ENCODE results near the gene NEDD9.
A peak's percentile ranks its signal among the peaks of the same experiment; 100 is the strongest.

NEDD9 gene

GRCh38 chr6:11264100-11264499, 31.6 kb upstream of the NEDD9 start:
- Histone ChIP-seq H3K27ac (peak overlapping the region in 1 of 21 experiments; percentile 57), H3K4me3 (no peak overlapping the region)

DNA sequence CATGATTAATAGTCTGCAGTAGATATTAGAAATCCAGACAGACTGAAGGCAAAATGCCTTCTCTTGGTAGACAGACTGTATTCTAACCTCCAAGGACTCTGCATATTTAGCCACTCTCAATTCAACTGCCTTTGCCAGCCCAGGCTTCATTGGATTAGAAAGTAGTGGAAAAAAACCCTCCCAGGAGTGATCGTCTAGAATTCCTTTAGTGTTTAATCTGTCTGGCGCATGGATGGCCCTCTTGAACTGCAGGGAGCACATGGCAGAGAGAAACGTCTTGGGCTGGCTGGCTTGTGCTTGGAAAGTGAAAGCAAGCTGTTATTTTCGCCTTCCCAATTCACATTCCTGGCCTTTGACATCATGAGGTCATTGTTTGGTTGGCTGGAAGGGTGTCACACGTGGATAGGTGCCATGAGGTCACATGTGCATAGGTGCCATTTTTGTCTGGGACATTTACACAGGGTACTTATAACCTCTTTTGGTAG, 30.9 kb upstream of the NEDD9 start:
- H3K4me3 ChIP-seq: no peak overlapping the region
- peak overlapping the region in 6 of 21 experiments; percentile 17 to 61 (median 54) for H3K27ac ChIP-seq

GRCh38 chr6:11262242-11262641, 29.8 kb upstream of the NEDD9 start:
- H3K27ac ChIP-seq: peak overlapping the region in 3 of 21 experiments; percentile 1 to 12 (median 2)

GRCh38 chr6:11260249-11261038, 28.0 kb upstream of the NEDD9 start:
- peak overlapping the region in 1 of 21 experiments; percentile 31 for H3K27ac ChIP-seq
- H3K4me3 ChIP-seq: no peak overlapping the region

More at GRCh38 chr6:11262242-11262641, 29.8 kb upstream of the NEDD9 start:
- no peak overlapping the region for H3K4me3 ChIP-seq

DNA sequence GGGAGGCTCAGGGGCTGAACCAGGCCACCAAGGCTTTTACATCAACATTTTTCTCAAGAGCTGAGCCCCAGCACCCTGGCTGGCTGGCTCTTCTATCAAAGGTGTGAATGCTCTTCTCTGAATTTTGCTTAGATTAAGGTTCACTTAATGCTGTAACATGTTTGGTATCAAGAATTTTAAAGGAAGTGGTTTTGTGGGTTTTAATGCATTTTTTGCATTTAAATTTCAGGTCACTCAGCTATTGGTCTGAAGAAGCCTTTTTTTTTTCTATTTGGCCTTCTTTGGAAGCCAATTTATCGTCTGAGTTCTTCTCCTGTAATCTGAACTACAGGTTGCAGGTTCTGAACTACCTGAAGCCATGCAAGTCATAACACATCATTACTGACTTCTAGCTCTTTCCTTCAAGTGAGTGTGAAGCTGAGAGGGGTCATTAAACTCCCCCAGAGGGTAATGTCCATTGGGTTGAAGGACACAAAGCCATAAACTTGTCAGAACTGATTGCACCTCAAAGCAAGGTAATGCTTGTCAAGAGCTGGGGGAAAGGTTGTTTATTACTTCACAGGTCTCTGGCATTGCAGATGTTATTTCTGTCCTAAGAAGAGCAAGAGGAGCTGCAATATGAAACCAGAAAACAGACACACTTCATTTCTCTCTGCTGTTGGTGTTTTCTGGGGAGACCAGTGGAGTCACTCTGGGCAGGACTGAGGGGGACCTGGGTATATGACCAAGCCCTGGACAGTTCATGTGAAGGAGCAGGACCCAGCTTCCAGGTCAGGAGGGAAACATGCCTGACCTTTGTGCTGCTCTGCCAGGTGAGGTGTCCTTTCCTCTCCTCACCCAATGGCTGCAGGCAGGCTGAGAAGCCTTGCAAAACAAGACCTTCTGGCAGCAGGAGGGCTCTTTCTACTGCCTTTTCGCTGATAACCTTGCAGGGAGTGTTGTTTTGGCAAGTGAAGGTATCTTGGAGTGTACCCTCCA, 26.1 kb upstream of the NEDD9 start:
- H3K27ac ChIP-seq: peak overlapping the region in 12 of 21 experiments; percentile 8 to 83 (median 58)
- no peak overlapping the region for H3K4me3 ChIP-seq

GRCh38 chr6:11255610-11256009, 23.1 kb upstream of the NEDD9 start:
- Histone ChIP-seq H3K27ac (no peak overlapping the region), H3K4me3 (no peak overlapping the region)

- no peak overlapping the region for H3K27ac ChIP-seq
Measured at GRCh38 chr6:11253594-11253993, 21.1 kb upstream of the NEDD9 start.

DNA sequence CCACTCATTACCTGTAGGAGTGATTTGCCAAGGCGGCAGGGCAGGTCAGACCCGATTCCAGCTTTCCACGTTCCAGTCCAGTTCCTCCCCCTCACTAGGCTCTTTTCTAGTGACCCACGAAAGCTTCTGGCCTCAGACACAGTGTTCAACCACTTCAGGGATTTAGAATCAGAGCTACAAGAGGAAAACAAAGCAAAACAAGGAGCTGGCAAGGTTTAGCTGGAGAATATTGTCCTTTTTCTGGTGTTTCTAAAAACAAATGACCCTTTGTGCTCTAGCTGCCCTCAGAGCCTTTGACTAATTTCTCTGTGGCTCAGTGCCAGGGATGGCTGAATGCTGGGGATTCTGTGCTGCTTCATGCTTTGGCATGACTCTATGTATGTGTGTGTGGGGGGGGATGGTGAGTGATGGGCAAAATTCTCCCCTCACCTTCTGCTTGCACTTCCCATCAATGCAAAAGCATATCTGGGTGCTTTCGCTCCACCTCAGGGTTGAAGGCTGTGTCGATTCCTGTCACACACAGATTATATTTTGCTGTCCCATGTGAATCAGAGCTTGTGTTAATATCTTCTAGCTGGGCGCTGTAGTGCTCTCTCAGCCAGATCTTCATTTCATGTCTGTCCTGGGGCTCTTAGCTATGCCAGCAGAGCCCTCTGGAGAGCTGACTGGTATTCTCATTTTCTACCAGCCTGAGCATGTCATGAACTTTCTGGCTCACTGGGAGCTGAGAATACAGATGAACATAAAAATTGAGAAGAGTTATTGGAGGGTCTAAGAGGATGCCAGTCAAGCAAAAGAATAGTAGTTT, 19.3 kb upstream of the NEDD9 start:
- no peak overlapping the region for H3K4me3 ChIP-seq
- peak overlapping the region in 11 of 21 experiments; percentile 41 to 72 (median 59) for H3K27ac ChIP-seq

More at GRCh38 chr6:11253594-11253993, 21.1 kb upstream of the NEDD9 start:
- H3K4me3 ChIP-seq: no peak overlapping the region

DNA sequence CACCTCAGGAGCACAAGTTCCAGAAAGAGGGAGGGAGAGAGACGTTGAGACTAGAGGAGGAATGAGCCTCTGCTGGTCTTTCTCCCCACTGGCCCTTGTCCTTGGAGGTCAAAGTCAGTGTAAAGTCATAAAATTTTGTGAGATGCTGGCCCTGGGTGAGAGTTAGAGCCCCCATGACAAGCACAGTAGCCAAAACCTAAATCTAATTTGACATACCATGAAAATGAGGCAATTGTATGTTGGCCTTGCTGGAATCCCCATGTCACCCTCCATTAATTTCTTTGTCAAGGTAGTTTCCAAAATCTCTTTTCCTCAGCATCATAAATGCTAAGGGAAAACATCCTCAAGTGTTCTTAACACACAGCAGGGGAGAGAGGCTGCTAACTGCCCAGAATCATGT, 17.6 kb upstream of the NEDD9 start:
- no peak overlapping the region for H3K27ac ChIP-seq
- H3K4me3 ChIP-seq: no peak overlapping the region

GRCh38 chr6:11248974-11249761, 16.7 kb upstream of the NEDD9 start:
- Histone ChIP-seq H3K4me3 (no peak overlapping the region), H3K27ac (no peak overlapping the region)

DNA sequence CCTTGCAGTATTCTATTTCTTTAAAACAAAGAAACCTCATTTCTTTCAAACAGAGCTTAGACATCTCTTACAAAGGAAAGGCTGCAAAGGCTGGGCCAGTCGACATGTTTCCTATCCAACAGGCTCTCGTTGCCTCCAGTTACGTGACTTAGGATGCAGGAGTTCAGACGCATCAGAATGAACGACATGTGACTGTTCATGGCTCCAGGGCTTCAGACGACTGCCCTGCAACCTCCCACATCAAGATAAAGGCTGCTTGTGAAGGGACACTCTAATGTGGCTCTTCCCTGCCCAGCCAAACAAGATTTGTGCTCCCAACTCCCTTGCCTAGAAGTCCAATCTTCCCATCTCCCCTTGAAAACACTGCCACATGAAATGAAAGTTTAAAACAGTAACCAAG, 14.3 kb upstream of the NEDD9 start:
- Histone ChIP-seq H3K27ac (peak overlapping the region in 2 of 21 experiments; percentile 4 to 38), H3K4me3 (no peak overlapping the region)

DNA sequence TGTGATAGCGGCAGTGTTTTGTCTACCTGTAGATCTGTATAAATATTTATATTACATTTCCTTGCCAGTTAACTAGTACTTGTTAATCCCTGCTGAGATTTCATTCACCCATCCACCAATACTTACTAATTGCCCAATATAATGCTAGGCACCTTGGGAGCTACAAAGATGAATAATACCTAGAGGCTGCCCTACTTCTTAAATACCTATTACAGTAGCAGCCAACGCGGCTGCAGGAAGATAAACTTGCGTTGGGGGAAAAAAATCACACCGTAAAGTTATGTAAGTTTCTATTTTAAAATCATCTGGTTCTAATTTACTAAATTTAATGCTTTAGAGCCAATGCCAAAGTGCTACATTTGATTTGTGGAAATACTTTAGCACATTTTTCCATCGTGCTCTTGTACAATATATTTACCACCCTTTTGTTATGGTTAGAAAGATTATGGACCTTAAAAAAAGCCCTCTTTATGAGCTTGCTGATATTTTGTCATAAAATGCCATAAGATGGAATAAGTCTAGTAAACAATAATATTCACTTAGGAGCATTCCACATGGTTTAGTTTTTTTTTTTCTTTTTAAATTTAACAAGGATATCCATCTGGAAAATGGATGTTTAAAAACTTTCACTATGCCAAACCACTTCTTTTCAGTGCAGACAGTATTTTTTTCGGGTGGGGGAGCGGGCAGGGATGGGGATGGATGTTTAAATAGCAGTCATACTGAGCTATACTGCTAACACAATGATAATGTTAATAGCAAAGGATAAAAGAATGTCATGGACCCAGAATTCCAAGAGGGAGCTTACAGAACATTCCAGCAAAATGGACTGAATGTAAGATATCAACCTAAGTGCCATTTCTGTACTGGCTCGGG, 13.2 kb upstream of the NEDD9 start:
- Histone ChIP-seq H3K4me3 (no peak overlapping the region), H3K27ac (peak overlapping the region in 4 of 21 experiments; percentile 7 to 68 (median 45))

DNA sequence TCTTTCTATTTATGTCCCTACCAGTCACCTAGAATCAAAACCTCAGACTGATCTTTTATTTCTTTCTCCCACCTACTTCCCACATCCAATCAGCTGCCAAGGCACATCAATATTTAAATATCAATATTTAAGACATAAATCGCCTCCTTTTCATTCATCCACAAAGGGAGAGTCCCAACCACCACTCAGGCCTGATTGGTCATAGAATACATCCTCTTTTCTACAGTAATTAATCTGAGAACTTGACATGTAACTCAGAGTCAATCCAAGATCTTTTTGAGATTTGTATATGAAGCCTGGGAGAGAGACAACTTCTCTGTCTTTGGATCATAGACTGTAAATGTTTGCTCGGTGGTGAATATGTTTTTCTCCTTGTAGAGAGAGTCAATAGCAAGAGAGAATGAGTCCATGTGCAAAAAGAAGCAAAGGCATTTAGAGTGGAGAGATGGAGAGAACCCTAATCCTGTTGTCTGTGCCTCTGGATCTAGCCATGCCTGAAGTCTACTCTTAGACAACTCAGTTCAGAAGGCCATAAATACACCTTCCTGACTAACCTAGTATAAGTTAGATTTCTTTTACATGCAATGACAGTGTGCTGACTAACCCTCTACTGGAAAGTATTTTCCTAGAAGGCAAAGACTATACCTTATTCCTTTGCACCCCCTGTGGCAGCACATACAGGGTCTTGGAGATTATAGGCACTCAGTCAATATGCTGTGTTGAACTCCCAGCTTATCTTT, 12.1 kb upstream of the NEDD9 start:
- Histone ChIP-seq H3K27ac (no peak overlapping the region), H3K4me3 (no peak overlapping the region)

DNA sequence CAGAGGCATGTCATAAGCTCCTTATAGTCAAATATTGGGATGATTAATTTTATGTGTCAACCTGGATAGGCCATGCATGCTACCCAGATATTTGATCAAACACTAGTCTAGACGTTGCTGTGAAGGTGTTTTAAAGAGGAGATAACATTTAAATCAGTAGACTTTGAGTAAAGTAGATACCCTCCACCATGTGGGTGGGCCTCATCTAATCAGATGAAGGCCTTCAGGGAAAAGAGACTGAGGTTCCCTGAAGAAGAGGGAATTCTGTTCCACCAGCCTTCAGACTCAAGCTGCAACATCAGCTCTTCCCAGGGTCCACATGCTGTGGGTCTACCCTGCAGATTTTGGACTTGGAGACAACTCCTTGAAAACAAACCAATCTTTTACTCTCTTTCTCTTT, 11.4 kb upstream of the NEDD9 start:
- H3K4me3 ChIP-seq: no peak overlapping the region
- H3K27ac ChIP-seq: no peak overlapping the region

DNA sequence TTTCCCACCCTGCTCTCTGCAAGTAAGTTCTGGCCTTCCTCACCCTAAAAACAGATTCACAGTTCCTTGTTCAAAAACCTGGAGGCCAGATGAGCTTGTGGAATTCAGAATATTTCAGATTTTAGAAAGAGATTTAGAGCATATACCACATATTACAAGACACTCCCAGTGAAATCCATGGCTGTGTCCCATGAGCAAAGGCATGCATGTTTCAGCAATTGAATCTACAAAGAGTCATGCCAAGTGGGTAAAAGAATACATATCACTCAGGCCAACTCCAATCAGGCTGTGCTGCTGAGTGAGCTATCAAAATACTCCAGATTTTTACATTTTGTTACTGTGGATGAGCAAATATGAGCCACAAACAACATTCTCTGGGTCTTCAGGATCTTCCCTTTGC, 10.2 kb upstream of the NEDD9 start:
- Histone ChIP-seq H3K4me3 (no peak overlapping the region), H3K27ac (no peak overlapping the region)

DNA sequence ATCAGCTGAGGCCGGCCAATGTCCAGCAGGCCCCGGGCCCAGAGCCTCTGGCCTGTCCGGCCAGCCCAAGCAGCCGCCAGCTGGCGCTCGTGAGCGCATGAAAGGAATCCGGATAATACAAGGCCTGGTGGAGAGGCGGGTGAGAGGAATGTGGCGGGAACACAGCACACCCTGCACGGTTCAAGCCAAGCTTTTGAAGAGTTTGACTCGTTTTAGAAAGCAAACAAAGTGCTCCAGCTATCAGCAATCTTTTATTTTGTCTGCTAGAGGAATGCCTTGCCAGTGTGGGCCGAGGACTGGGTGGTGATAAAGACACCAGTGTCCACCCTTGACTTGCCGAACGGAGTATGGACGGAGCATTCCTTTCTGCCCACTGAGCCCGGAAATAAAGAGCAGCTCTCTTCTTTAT, 9.3 kb upstream of the NEDD9 start:
- H3K4me3 ChIP-seq: no peak overlapping the region
- H3K27ac ChIP-seq: peak overlapping the region in 1 of 21 experiments; percentile 24

- peak overlapping the region in 1 of 21 experiments; percentile 24 for H3K27ac ChIP-seq
- H3K4me3 ChIP-seq: no peak overlapping the region
Measured at GRCh38 chr6:11241154-11241792, 8.8 kb upstream of the NEDD9 start.
